BJ (cell line): ENCODE measurements around the gene ACSF3. TPM values are rescaled to one million over a fixed set of nuclear protein-coding genes. Genes with fewer than 3 reads are reported as not detected.
"Not testable (repeated sequence)": the region's sequence is repeated elsewhere in the genome, so short reads cannot be mapped to it uniquely, and the experiment has no call there.

Source experiments
- CTCF ChIA-PET: fragments of 350-600 bp; formaldehyde crosslinking; extraction: SDS; loops from one replicate; lab custom pipeline; 2021; ENCODE audit warnings: antibody characterized with exemption, inconsistent platforms; lab: Yijun Ruan, JAX
- POLR2A ChIA-PET: fragments of 300-600 bp; sonication (Branson Sonifier 250); formaldehyde crosslinking; extraction: SDS; loops from one replicate; lab custom pipeline; 2021; ENCODE audit warnings: antibody characterized with exemption; lab: Charles Lee
- DNase-seq: peaks from one replicate; pipeline ENCODE4 v3.0.0-alpha.2; 2011; ENCODE audit warnings: low read depth
- H3K27me3 ChIP-seq: 2 replicates; pipeline ENCODE4 v1.6.0; 2011; ENCODE audit warnings: low read length; ENCODE audit not compliant: control insufficient read depth, insufficient read depth
- H3K36me3 ChIP-seq: 2 replicates; pipeline ENCODE4 v1.5.1; 2011; ENCODE audit warnings: low read length; ENCODE audit not compliant: control insufficient read depth, insufficient read depth
- H3K4me3 ChIP-seq: 2 replicates; pipeline ENCODE4 v1.5.1; 2011; ENCODE audit warnings: low read depth, mild to moderate bottlenecking, control low read depth, low read length
- CTCF ChIP-seq: IDR thresholded peaks from 2 replicates; pipeline ENCODE4 v1.5.1; 2011; ENCODE audit warnings: low read depth, mild to moderate bottlenecking, control low read depth, inconsistent platforms, low read length, moderate library complexity; ENCODE audit not compliant: insufficient read depth
- polyA plus RNA-seq: library from polyadenylated mRNA; depleted of rRNA; stranded (reverse); fragments of >200 nt; gene quantifications from 2 replicates; pipeline ENCODE4 v1.2.3, GENCODE V29; 2011

The ACSF3 gene
- polyA plus RNA-seq, 1 experiment = 12.5 TPM

DNA sequence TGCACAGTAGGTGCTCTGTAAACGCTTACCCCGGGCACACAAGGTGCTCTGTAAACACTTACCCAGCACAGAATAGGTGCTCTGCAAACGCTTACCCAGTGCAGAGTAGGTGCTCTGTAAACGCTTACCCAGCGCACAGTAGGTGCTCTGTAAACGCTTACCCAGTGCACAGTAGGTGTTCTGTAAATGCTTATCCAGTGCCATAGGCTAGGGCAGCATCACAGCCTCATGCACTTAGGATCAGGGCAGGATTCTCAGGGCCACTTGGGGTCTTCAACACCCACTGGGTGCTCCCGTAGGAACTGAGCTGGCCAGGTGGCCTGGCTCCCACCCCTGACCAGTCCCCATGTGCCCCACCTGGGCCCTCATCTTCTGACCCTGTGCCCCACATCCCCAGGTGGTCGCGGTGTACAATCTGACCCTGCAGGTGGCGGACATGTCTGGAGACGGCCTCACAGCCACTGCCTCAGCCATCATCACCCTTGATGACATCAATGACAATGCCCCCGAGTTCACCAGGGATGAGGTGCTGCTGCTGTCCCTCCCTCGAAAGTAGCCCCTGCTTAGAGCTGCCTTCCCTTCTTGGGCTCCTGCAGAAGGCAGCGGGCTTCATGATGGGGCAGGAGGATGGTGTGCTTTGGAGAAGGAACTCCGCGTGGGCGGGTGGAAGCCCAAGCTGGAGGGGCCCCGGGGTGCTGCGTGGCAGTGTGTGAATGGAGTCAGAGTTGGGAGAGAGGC, 93.5 kb downstream of the ACSF3 start:
- H3K36me3 ChIP-seq = no peaks in the 10 kb centered on the region
- CTCF ChIA-PET = interaction anchor here (0.8 kb wide), 1 partner anchor 19 kb away, joined by 3 read pairs; no protein-coding TSS in a partner anchor
- TF ChIP-seq CTCF = no peak
- DNase-seq = no peak
- H3K4me3 ChIP-seq = no peak overlapping the region
- H3K27me3 ChIP-seq = no peaks in the 10 kb centered on the region; the same call in 1 of the 2 replicates
- POLR2A ChIA-PET = no interaction called here

DNA sequence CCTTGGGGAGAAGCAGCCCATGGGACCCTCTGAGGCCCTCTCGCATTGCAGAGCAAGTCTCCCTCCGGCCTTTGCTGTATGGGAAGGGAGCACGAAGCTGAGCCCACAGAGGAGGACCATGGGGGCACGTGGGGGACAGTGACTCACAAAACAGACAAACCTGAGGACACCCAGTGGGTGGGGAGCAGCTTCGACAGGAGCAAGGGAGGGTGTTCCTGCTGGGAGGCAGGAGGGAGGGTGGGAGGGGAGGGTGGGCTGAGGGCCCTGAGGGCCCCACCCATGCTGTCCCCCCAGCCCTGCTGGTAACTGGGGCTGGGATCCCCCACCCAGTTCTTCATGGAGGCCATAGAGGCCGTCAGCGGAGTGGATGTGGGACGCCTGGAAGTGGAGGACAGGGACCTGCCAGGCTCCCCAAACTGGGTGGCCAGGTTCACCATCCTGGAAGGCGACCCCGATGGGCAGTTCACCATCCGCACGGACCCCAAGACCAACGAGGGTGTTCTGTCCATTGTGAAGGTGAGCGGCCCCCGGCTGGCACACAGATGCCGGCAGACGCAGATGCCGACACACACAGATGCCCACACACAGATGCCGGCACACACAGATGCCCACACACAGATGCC, 94.2 kb downstream of the ACSF3 start:
- CTCF ChIA-PET = interaction anchor here (0.8 kb wide), 1 partner anchor 19 kb away, joined by 3 read pairs; no protein-coding TSS in a partner anchor
- Histone ChIP-seq H3K36me3 (no peaks in the 10 kb centered on the region), H3K27me3 (no peaks in the 10 kb centered on the region; the same call in 1 of the 2 replicates), H3K4me3 (no peak overlapping the region)
- DNase-seq = no peak
- POLR2A ChIA-PET = no interaction called here
- TF ChIP-seq CTCF = no peak

DNA sequence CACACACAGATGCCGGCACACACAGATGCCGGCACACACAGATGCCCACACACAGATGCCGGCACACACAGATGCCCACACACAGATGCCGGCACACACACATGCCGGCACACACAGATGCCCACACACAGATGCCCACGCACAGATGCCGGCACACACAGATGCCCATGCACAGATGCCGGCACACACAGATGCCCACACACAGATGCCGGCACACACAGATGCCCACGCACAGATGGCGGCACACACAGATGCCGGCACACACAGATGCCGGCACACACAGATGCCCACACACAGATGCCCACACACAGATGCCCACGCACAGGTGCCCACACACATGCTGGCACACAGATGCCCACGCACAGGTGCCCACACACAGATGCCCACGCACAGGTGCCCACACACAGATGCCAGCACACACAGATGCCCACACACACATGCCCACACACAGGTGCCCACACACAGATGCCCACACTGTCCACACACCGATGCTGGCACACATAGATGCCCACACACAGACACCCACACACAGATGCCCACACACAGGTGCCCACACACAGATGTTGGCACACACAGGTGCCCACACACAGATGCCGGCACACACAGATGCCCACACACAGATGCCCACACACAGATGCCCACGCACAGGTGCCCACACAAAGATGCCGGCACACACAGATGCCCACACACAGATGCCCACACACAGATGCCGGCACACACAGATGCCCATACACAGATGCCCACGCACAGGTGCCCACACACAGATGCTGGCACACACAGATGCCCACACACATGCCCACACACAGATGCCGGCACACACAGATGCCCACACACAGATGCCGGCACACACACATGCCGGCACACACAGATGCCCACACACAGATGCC, 95.1 kb downstream of the ACSF3 start:
- CTCF ChIA-PET = not testable (repeated sequence)

DNA sequence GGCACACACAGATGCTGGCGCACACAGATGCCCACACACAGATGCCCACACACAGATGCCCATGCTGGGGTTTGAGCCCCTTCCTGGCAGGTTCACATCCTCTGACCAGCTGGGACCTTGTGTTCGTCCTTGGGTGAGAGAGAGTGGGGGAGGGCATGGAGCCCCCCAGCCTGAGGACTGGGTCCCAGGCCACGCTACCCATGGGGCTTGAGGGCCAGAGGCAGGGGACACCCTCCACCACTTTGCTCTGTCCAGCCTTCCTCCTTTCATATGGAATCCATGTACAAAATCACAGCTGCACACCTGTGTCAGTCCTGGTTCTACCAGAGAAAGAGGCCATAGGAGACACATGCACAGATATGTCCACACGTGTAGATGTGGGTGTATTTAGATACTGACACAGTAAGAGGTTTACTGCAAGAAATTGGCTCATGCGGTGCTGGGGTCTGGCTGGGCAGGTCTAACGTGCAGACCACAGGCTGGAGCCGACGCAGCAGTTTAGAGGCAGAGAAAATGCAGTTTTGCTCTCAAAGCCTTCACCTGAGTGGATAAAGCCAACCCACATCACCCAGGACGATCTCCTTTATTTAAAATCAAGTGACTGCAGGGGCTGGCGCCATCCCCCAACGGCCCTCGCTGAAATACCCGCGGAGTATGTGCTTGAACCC, 95.8 kb downstream of the ACSF3 start:
- TF ChIP-seq CTCF = no peak
- POLR2A ChIA-PET = no interaction called here

More for the DNA sequence above, 95.1 kb downstream of the ACSF3 start:
- POLR2A ChIA-PET, H3K36me3 ChIP-seq, H3K27me3 ChIP-seq, DNase-seq, H3K4me3 ChIP-seq: not testable (repeated sequence)

DNA sequence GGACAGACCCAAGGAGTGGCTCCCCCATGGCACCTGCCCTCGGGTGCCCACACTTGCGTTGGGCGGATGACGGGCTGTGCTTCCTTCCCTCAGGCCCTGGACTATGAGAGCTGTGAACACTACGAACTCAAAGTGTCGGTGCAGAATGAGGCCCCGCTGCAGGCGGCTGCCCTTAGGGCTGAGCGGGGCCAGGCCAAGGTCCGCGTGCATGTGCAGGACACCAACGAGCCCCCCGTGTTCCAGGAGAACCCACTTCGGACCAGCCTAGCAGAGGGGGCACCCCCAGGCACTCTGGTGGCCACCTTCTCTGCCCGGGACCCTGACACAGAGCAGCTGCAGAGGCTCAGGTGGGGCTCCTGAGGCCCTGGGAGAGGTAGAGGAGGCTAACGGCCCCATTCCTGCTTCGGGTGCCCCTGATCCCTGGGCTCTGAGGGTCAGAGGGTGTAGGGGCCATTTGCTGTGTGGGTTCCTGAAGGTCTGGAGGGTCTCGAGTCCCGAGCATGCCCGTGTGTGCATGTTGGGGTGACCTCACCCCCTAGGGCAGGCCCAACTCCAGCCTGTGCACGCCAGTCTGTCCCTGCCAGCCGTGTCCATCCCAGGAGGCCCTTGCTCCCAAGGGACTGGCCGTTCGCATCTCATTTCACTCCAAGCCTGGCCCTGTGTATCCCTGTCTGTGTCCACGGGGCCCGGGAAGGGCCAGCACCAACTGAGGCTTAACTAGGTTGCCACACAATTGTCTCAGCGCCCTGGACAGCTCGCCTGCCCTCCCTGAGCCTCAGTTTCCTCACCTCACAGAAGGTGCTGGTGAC, 96.7 kb downstream of the ACSF3 start:
- H3K4me3 ChIP-seq = no peak overlapping the region
- no peaks in the 10 kb centered on the region for H3K27me3 ChIP-seq
- DNase-seq = no peak
- CTCF ChIA-PET = no interaction called here
- H3K36me3 ChIP-seq = no peaks in the 10 kb centered on the region
- POLR2A ChIA-PET = no interaction called here
- TF ChIP-seq CTCF = no peak

More for the DNA sequence above, 95.8 kb downstream of the ACSF3 start:
- DNase-seq = no peak
- Histone ChIP-seq H3K36me3 (no peaks in the 10 kb centered on the region), H3K27me3 (no peaks in the 10 kb centered on the region), H3K4me3 (no peak overlapping the region)
- CTCF ChIA-PET = no interaction called here
